ENCODE measurements around the gene ITPKC. TPM values are rescaled to one million over a fixed set of nuclear protein-coding genes. Genes with fewer than 3 reads are reported as not detected.
"Not testable (repeated sequence)": the region's sequence is repeated elsewhere in the genome, so short reads cannot be mapped to it uniquely, and the experiment has no call there.

Gene ITPKC
- total RNA-seq, 2 experiments from 2014 or later, result 4.8 to 5.2 TPM

- ChIA-PET POLR2A (interaction anchor here (0.8 to 0.9 kb wide), 2 partner anchors 19 to 48 kb away, joined by 3 to 4 read pairs; no protein-coding TSS in a partner anchor), CTCF (interaction anchor here (0.6 to 2.4 kb wide), 4 partner anchors 22 to 87 kb away, joined by 3 to 8 read pairs (median 4); no protein-coding TSS in a partner anchor)
- Mint-ChIP-seq H3K9me3 (no peaks in the 10 kb centered on the region), H3K4me3 (no peak overlapping the region), H3K4me1 (ENCODE audit: low read depth) (peaks cover 40% of the 10 kb centered on the region), H3K36me3 (ENCODE audit: low read depth) (peaks cover 31% of the 10 kb centered on the region), H3K27ac (no peak overlapping the region), H3K27me3 (no peaks in the 10 kb centered on the region)
- intact Hi-C loops (cut with micrococcal nuclease), result no loop called here
- no peak for TF ChIP-seq CTCF (IDR thresholded peaks at IDR 0.05)
- no peak for ATAC-seq
- no peak for DNase-seq
Observed at GRCh38 chr19:40721936-40722661, 5.2 kb downstream of the ITPKC start.

- no peak overlapping the region for H3K27ac Mint-ChIP-seq
- intact Hi-C loops (cut with micrococcal nuclease), result no loop called here
- CTCF ChIA-PET, result no interaction called here
Observed at GRCh38 chr19:40723661-40724254, 6.8 kb downstream of the ITPKC start.

GRCh38 chr19:40724315-40724714 lies 7.4 kb downstream of the ITPKC start:
- no peak for ATAC-seq
- H3K36me3 Mint-ChIP-seq (ENCODE audit: low read depth), result peaks cover 38% of the 10 kb centered on the region
- intact Hi-C loops (cut with micrococcal nuclease), result no loop called here
- DNase-seq, result no peak
- no peaks in the 10 kb centered on the region for H3K9me3 Mint-ChIP-seq
- CTCF ChIA-PET, result interaction anchor here (1.8 kb wide), 1 partner anchor 90 kb away, joined by 7 read pairs; no protein-coding TSS in a partner anchor
- no peak overlapping the region for H3K27ac Mint-ChIP-seq
- POLR2A ChIA-PET, result interaction anchor here (1.0 kb wide), 1 partner anchor 9 kb away, joined by 3 read pairs; no protein-coding TSS in a partner anchor
- H3K4me1 Mint-ChIP-seq (ENCODE audit: low read depth), result peaks cover 35% of the 10 kb centered on the region
- TF ChIP-seq CTCF (IDR thresholded peaks at IDR 0.05), result no peak
- H3K27me3 Mint-ChIP-seq, result no peaks in the 10 kb centered on the region
- no peak overlapping the region for H3K4me3 Mint-ChIP-seq

More at GRCh38 chr19:40723661-40724254, 6.8 kb downstream of the ITPKC start:
- H3K4me3 Mint-ChIP-seq, result no peak overlapping the region
- peaks cover 36% of the 10 kb centered on the region for H3K4me1 Mint-ChIP-seq (ENCODE audit: low read depth)
- TF ChIP-seq CTCF (IDR thresholded peaks at IDR 0.05), result no peak
- peaks cover 38% of the 10 kb centered on the region for H3K36me3 Mint-ChIP-seq (ENCODE audit: low read depth)
- H3K9me3 Mint-ChIP-seq, result no peaks in the 10 kb centered on the region
- ATAC-seq, result no peak
- no peaks in the 10 kb centered on the region for H3K27me3 Mint-ChIP-seq
- no peak for DNase-seq
- POLR2A ChIA-PET, result interaction anchor here (0.6 kb wide), 1 partner anchor 29 kb away, joined by 3 read pairs; no protein-coding TSS in a partner anchor

GRCh38 chr19:40724855-40725254 lies 7.9 kb downstream of the ITPKC start:
- peak; percentile 80 for ATAC-seq
- no peak for DNase-seq
- intact Hi-C loops (cut with micrococcal nuclease), result no loop called here
- no peak for TF ChIP-seq CTCF (IDR thresholded peaks at IDR 0.05)
- Mint-ChIP-seq H3K4me3 (no peak overlapping the region), H3K9me3 (no peaks in the 10 kb centered on the region), H3K4me1 (ENCODE audit: low read depth) (peaks cover 30% of the 10 kb centered on the region), H3K36me3 (ENCODE audit: low read depth) (peaks cover 38% of the 10 kb centered on the region), H3K27ac (peak overlapping the region; percentile 57), H3K27me3 (no peaks in the 10 kb centered on the region)
- ChIA-PET CTCF (interaction anchor here (1.5 to 1.8 kb wide), 2 partner anchors 91 to 95 kb away, joined by 4 to 7 read pairs; no protein-coding TSS in a partner anchor), POLR2A (interaction anchor here (1.0 kb wide), 1 partner anchor 9 kb away, joined by 3 read pairs; no protein-coding TSS in a partner anchor)

- H3K36me3 Mint-ChIP-seq (ENCODE audit: low read depth), result peaks cover 41% of the 10 kb centered on the region
Observed at GRCh38 chr19:40726279-40726678, 9.4 kb downstream of the ITPKC start.

GRCh38 chr19:40730065-40730464 lies 13.2 kb downstream of the ITPKC start:
- intact Hi-C loops (cut with micrococcal nuclease); H3K9me3 Mint-ChIP-seq; H3K27me3 Mint-ChIP-seq; H3K4me1 Mint-ChIP-seq (ENCODE audit: low read depth); H3K27ac Mint-ChIP-seq; H3K4me3 Mint-ChIP-seq; DNase-seq; ATAC-seq: not testable (repeated sequence)
- ChIA-PET POLR2A (interaction anchor here (0.6 kb wide), 2 partner anchors 15 to 291 kb away, joined by 3 read pairs; no protein-coding TSS in a partner anchor), CTCF (interaction anchor here (0.6 to 1.0 kb wide), 3 partner anchors 42 to 95 kb away, joined by 3 to 6 read pairs (median 4); no protein-coding TSS in a partner anchor)
- peaks cover 31% of the 10 kb centered on the region for H3K36me3 Mint-ChIP-seq (ENCODE audit: low read depth)

More at GRCh38 chr19:40726279-40726678, 9.4 kb downstream of the ITPKC start:
- ChIA-PET POLR2A (no interaction called here), CTCF (interaction anchor here (1.4 to 1.5 kb wide), 2 partner anchors 81 to 93 kb away, joined by 3 to 4 read pairs; no protein-coding TSS in a partner anchor)
- no peaks in the 10 kb centered on the region for H3K27me3 Mint-ChIP-seq
- no peak for ATAC-seq
- no peak for DNase-seq
- intact Hi-C loops (cut with micrococcal nuclease), result no loop called here
- no peak overlapping the region for H3K4me3 Mint-ChIP-seq
- TF ChIP-seq CTCF (IDR thresholded peaks at IDR 0.05), result no peak
- no peaks in the 10 kb centered on the region for H3K9me3 Mint-ChIP-seq
- peaks cover 18% of the 10 kb centered on the region for H3K4me1 Mint-ChIP-seq (ENCODE audit: low read depth)
- no peak overlapping the region for H3K27ac Mint-ChIP-seq

GRCh38 chr19:40732304-40732703 lies 15.4 kb downstream of the ITPKC start:
- H3K27me3 Mint-ChIP-seq; intact Hi-C loops (cut with micrococcal nuclease); H3K4me1 Mint-ChIP-seq (ENCODE audit: low read depth); H3K27ac Mint-ChIP-seq; DNase-seq; H3K9me3 Mint-ChIP-seq; H3K4me3 Mint-ChIP-seq; ATAC-seq: not testable (repeated sequence)
- ChIA-PET POLR2A (interaction anchor here (1.0 kb wide), 1 partner anchor 9 kb away, joined by 3 read pairs; no protein-coding TSS in a partner anchor), CTCF (interaction anchor here (1.2 to 2.1 kb wide), 3 partner anchors 10 to 98 kb away, joined by 3 to 7 read pairs (median 5); partner anchors contain the start of gene ITPKC)
- peaks cover 26% of the 10 kb centered on the region for H3K36me3 Mint-ChIP-seq (ENCODE audit: low read depth)
